DOHH2 (cell line): ENCODE results near the gene NQO2.

Source experiments
- CTCF ChIP-seq: fragments of 200-600 bp; sonication (generic); IDR thresholded peaks from one replicate; pipeline ENCODE4 v1.5.1; 2014; ENCODE audit warnings: antibody characterized with exemption, mild to moderate bottlenecking, low read depth, low read length; ENCODE audit not compliant: poor library complexity, severe bottlenecking
- EZH2phosphoT487 ChIP-seq: fragments of 200-600 bp; sonication (generic); IDR thresholded peaks from 2 replicates; pipeline ENCODE4 v1.6.1; 2017; ENCODE audit warnings: borderline replicate concordance, mild to moderate bottlenecking, antibody characterized with exemption, low read length, moderate library complexity, mixed read lengths

GRCh38 chr6:3063733-3064700 lies 64.3 kb downstream of the NQO2 start:
- TF ChIP-seq CTCF (no peak), EZH2phosphoT487 (no peak)
